GM12878 (cell line): ENCODE data around the gene OPCML. TPM values are rescaled to one million over a fixed set of nuclear protein-coding genes. Genes with fewer than 3 reads are reported as not detected.

Experiments
- ATAC-seq: fragments of 200-7000 bp; cut with Tn5 transposase; 3 replicates; pipeline ENCODE4 v1.9.1; 2020; ENCODE audit warnings: mild to moderate bottlenecking, moderate library complexity
- BruUV-seq: library from RNA; stranded (reverse); fragments of 400-500 nt; replicated peaks from 2 replicates; lab custom pipeline; 2021; lab: Mats Ljungman, UMichigan
- CTCF ChIA-PET: fragments of 300-600 bp; sonication (Branson Sonifier 250); formaldehyde crosslinking; extraction: SDS; loops from one replicate; lab custom pipeline; 2021; ENCODE audit warnings: inconsistent platforms; lab: Yijun Ruan, JAX
- POLR2A ChIA-PET: fragments of 350-600 bp; formaldehyde crosslinking; extraction: SDS; loops from one replicate; lab custom pipeline; 2021; ENCODE audit warnings: inconsistent platforms; lab: Charles Lee
- RAD21 ChIA-PET: fragments of 300-600 bp; sonication (Branson Sonifier 250); formaldehyde crosslinking; loops from one replicate; lab custom pipeline; 2023; ENCODE audit warnings: antibody characterized with exemption; ENCODE audit not compliant: unreplicated experiment; lab: Charles Lee
- SMC1A ChIA-PET: fragments of 300-600 bp; sonication (Branson Sonifier 250); formaldehyde crosslinking; loops from one replicate; lab custom pipeline; 2023; ENCODE audit not compliant: unreplicated experiment, uncharacterized antibody; lab: Charles Lee
- DNase-seq: peaks from one replicate; pipeline ENCODE4 v3.0.0-alpha.2; 2011; ENCODE audit warnings: low read depth, low spot score
- FAIRE-seq: peaks from 3 replicates; lab custom pipeline; 2011; peaks lifted over from hg19 to GRCh38; lab: Jason Lieb, UNC
- H2AFZ ChIP-seq: 2 replicates; pipeline ENCODE4 v1.6.0; 2011; ENCODE audit warnings: low read depth, low read length, control low read depth; ENCODE audit not compliant: control insufficient read depth
- H3K27ac ChIP-seq: 2 replicates; pipeline ENCODE4 v1.5.1; 2011; ENCODE audit warnings: control low read depth; ENCODE audit not compliant: control insufficient read depth, insufficient read depth
- H3K27me3 ChIP-seq, 2 experiments: replicated peaks in 1 of 2; 2 replicates each; pipeline versions ENCODE4 v1.6.0 to v1.6.1; 2011; ENCODE audit warnings: low read length in 1 of 2; ENCODE audit not compliant: control insufficient read depth in 2 of 2, insufficient read depth in 2 of 2
- H3K36me3 ChIP-seq, 2 experiments: 2 replicates each; pipeline ENCODE4 v1.5.1; 2011; ENCODE audit warnings: low read length in 1 of 2; ENCODE audit not compliant: control insufficient read depth in 2 of 2, insufficient read depth in 2 of 2
- H3K4me1 ChIP-seq: 2 replicates; pipeline ENCODE4 v1.6.1; 2011; ENCODE audit warnings: mild to moderate bottlenecking, low read length, moderate library complexity, mixed read lengths; ENCODE audit not compliant: control insufficient read depth, insufficient read depth
- H3K4me2 ChIP-seq: 2 replicates; pipeline ENCODE4 v1.6.0; 2011; ENCODE audit warnings: control low read depth; ENCODE audit not compliant: control insufficient read depth, insufficient read depth
- H3K4me3 ChIP-seq: fragments of 200-600 bp; sonication (generic); 2 replicates; pipeline ENCODE4 v1.5.1; 2016
- H3K79me2 ChIP-seq: 2 replicates; pipeline ENCODE4 v1.6.0; 2011; ENCODE audit warnings: low read length; ENCODE audit not compliant: control insufficient read depth, insufficient read depth
- H3K9ac ChIP-seq: 2 replicates; pipeline ENCODE4 v1.8.0; 2011; ENCODE audit warnings: low read length, control low read depth, mixed read lengths; ENCODE audit not compliant: control insufficient read depth, insufficient read depth
- H3K9me3 ChIP-seq: replicated peaks from 3 replicates; pipeline ENCODE4 v1.5.1; 2011; ENCODE audit warnings: mild to moderate bottlenecking, low read length; ENCODE audit not compliant: control insufficient read depth, insufficient read depth
- H4K20me1 ChIP-seq: 2 replicates; pipeline ENCODE4 v1.6.0; 2011; ENCODE audit not compliant: control insufficient read depth, insufficient read depth
- CBX3 ChIP-seq: fragments of 200-600 bp; sonication (generic); IDR thresholded peaks from 2 replicates; pipeline ENCODE4 v1.6.1; 2016; ENCODE audit warnings: low read depth, borderline replicate concordance
- CHD2 ChIP-seq: IDR thresholded peaks from 2 replicates; pipeline ENCODE4 v1.6.1; 2011; ENCODE audit warnings: low read depth, low read length, improper control_type of control experiment, borderline replicate concordance
- CHD4 ChIP-seq: fragments of 200-600 bp; sonication (generic); IDR thresholded peaks from 2 replicates; pipeline ENCODE4 v1.6.1; 2016; ENCODE audit warnings: mild to moderate bottlenecking
- HCFC1 ChIP-seq: fragments of 150-350 bp; IDR thresholded peaks from 2 replicates; pipeline ENCODE4 v1.6.1; 2014; ENCODE audit warnings: low read length
- LARP7 ChIP-seq: fragments of 450-650 bp; IDR thresholded peaks from 2 replicates; pipeline ENCODE4 v1.6.1; 2017; ENCODE audit warnings: mild to moderate bottlenecking
- MTA2 ChIP-seq: fragments of 450-650 bp; IDR thresholded peaks from 2 replicates; pipeline ENCODE4 v1.6.1; 2016; ENCODE audit warnings: low read depth, mild to moderate bottlenecking, moderate library complexity
- NFYB ChIP-seq: IDR thresholded peaks from 2 replicates; pipeline ENCODE4 v1.6.1; 2011; ENCODE audit warnings: low read depth, mild to moderate bottlenecking, low read length, improper control_type of control experiment, moderate library complexity; ENCODE audit not compliant: insufficient read depth
- SIX5 ChIP-seq: IDR thresholded peaks from 2 replicates; pipeline ENCODE4 v1.6.1; 2011; ENCODE audit warnings: mild to moderate bottlenecking, low read depth, low read length, moderate library complexity; ENCODE audit not compliant: severe bottlenecking
- ZNF24 ChIP-seq: fragments of 450-650 bp; IDR thresholded peaks from 2 replicates; pipeline ENCODE4 v1.6.1; 2017; ENCODE audit warnings: antibody characterized with exemption, mild to moderate bottlenecking
- WGBS: methylation state at CpG from one replicate; pipeline ENCODE4 v1.1.6; 2016; ENCODE audit warnings: low lambda C conversion rate; ENCODE audit not compliant: insufficient replicate concordance, insufficient coverage; ENCODE audit errors: missing lambda C conversion rate; 5-methylcytosine and 5-hydroxymethylcytosine counted together
- in situ Hi-C: fragments of 300-500 bp; cut with MboI; formaldehyde crosslinking; loops from 9 replicates; pipeline ENCODE4 v1.14.3; 2018; ENCODE audit warnings: mixed read lengths
- intact Hi-C: fragments of 100-400 bp; cut with micrococcal nuclease; formaldehyde crosslinking; loops from one replicate; pipeline ENCODE4 v1.14.2; 2022; ENCODE audit not compliant: unreplicated experiment
- polyA plus RNA-seq, 11 experiments: library from polyadenylated mRNA; depleted of rRNA in 4 of 11; unstranded in 6 of 11; stranded (reverse) in 5 of 11; fragments of >200 nt; fragmentation: Nextera tagmentation in 4 of 11; fragmentation: Illumina TruSeq in 1 of 11; extraction: Ambion mirVana in 4 of 11; extraction: Trizol in 1 of 11; gene quantifications; 1 replicate in 1 of 11; 2 replicates in 10 of 11; pipeline versions ENCODE4 v1.2.1 to v1.2.3, GENCODE V29; 2011 to 2016; ENCODE audit warnings: inconsistent platforms in 2 of 11, missing spikeins in 2 of 11, low read depth in 1 of 11
- total RNA-seq, 4 experiments: library from RNA; depleted of rRNA in 3 of 4; stranded (reverse); fragments of >200 nt in 3 of 4; fragmentation: Illumina TruSeq in 1 of 4; extraction: Trizol in 1 of 4; gene quantifications; 2 replicates each; pipeline versions ENCODE4 v1.2.1 to v1.2.3, GENCODE V29; 2013 to 2021
- TF ChIP-seq, protein P1 (sequence below): fragments of 150-350 bp; IDR thresholded peaks from 2 replicates; pipeline ENCODE4 v1.6.1; 2016; ENCODE audit warnings: low read depth, low read length
- TF ChIP-seq, protein P2 (sequence below): fragments of 450-650 bp; IDR thresholded peaks from 2 replicates; pipeline ENCODE4 v1.6.1; 2017; ENCODE audit warnings: low read depth, mild to moderate bottlenecking, moderate library complexity

Gene OPCML
- total and polyA plus RNA-seq, 10 of the 15 experiments (the other 5 are each of a cell fraction or from before 2014, with no cell fraction given): 0.84 TPM; not detected in 9

DNA sequence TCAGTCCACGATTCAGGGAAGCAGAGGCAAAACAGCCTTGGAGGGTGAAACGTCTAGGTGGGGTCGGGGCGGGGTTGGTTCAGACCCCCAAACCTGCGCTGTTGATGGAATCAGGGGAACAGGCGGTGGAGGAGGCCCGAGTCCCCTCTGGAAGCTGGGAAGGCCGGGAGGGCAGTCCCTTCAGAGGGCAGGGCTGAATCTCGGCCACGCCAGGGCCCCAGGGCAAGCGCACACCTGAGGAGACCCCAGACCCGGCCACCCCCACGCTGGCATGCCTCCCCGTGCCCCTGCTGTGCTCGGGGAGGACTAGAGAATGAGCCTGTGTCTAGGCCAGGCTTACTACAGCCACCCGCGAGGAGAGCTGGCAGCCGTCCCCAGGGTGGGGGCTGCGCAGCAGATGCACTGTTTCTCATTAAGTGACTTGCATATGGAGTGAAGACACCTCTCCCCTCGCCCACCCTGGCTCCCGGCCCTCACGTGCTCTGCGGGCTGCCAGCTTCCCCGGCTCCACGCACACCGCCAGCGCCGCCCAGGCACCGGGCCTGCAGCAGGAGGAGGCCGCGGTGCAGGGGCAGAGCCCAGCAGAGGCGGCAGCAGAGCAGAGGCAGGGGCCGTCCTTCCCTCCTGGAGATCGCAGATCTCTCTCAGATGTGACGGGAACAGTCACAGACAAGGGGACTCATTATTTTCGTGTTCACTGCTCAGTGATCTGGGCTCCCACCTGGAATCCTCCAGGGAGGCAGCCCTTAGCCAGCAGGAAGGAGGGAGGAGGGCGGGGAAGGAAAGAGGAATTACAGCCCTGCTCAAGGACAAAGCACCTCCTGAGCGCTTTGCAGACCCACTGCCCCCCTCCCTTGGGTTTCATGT, 47.1 kb upstream of the OPCML start (continued):
- TF ChIP-seq CHD2 (no peak), LARP7 (no peak), CBX3 (no peak), MTA2 (no peak), HCFC1 (no peak), SIX5 (no peak)
- TF ChIP-seq, protein P1, sequence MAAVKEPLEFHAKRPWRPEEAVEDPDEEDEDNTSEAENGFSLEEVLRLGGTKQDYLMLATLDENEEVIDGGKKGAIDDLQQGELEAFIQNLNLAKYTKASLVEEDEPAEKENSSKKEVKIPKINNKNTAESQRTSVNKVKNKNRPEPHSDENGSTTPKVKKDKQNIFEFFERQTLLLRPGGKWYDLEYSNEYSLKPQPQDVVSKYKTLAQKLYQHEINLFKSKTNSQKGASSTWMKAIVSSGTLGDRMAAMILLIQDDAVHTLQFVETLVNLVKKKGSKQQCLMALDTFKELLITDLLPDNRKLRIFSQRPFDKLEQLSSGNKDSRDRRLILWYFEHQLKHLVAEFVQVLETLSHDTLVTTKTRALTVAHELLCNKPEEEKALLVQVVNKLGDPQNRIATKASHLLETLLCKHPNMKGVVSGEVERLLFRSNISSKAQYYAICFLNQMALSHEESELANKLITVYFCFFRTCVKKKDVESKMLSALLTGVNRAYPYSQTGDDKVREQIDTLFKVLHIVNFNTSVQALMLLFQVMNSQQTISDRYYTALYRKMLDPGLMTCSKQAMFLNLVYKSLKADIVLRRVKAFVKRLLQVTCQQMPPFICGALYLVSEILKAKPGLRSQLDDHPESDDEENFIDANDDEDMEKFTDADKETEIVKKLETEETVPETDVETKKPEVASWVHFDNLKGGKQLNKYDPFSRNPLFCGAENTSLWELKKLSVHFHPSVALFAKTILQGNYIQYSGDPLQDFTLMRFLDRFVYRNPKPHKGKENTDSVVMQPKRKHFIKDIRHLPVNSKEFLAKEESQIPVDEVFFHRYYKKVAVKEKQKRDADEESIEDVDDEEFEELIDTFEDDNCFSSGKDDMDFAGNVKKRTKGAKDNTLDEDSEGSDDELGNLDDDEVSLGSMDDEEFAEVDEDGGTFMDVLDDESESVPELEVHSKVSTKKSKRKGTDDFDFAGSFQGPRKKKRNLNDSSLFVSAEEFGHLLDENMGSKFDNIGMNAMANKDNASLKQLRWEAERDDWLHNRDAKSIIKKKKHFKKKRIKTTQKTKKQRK: no peak

DNA sequence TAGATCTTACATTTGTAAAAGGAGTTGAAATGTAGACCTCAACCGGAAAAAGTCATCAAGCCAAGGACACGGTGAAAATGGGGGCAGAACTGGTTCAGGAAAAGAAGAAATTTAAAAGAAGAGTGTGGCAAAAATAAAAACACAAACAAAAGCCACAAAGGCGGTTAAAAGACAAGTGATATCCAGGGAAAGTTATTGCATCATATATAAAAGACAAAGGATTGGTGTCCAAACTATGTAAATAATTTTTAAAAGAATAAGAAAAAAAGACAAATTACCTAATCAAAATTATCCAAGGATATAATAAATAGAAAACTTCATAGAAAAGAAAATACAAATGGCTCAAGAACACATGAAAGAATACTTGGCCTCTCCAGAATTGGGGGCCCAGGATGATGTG, 45.1 kb upstream of the OPCML start:
- in situ Hi-C loops: no loop called here
- Histone ChIP-seq H2AFZ (no peak overlapping the region), H3K36me3 (no peaks in the 10 kb centered on the region), H3K79me2 (no peaks in the 10 kb centered on the region), H3K27me3 (no peaks in the 10 kb centered on the region), H3K9me3 (no peaks in the 10 kb centered on the region), H3K4me1 (no peaks in the 10 kb centered on the region), H3K4me3 (no peak overlapping the region), H3K27ac (no peak overlapping the region), H3K9ac (no peak overlapping the region), H4K20me1 (no peaks in the 10 kb centered on the region), H3K4me2 (no peak overlapping the region)
- ChIA-PET SMC1A (no interaction called here), POLR2A (no interaction called here), CTCF (interaction anchor here (1.1 kb wide), 1 partner anchor 15 kb away, joined by 3 read pairs; no protein-coding TSS in a partner anchor), RAD21 (no interaction called here)
- TF ChIP-seq, protein P2, sequence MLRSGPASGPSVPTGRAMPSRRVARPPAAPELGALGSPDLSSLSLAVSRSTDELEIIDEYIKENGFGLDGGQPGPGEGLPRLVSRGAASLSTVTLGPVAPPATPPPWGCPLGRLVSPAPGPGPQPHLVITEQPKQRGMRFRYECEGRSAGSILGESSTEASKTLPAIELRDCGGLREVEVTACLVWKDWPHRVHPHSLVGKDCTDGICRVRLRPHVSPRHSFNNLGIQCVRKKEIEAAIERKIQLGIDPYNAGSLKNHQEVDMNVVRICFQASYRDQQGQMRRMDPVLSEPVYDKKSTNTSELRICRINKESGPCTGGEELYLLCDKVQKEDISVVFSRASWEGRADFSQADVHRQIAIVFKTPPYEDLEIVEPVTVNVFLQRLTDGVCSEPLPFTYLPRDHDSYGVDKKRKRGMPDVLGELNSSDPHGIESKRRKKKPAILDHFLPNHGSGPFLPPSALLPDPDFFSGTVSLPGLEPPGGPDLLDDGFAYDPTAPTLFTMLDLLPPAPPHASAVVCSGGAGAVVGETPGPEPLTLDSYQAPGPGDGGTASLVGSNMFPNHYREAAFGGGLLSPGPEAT: no peak
- TF ChIP-seq NFYB (no peak), CHD4 (no peak), ZNF24 (no peak), MTA2 (no peak)
- ATAC-seq (no peak), FAIRE-seq (no peak), DNase-seq (no peak)
- no TSS peak for BruUV-seq
- intact Hi-C loops: no loop called here
- 30% methylated on average over 3 of the region's 3 CpGs for WGBS
